ENCODE measurements around the gene SMYD3. TPM values are rescaled to one million over a fixed set of nuclear protein-coding genes. Genes with fewer than 3 reads are reported as not detected.

Gene SMYD3
- total and polyA plus RNA-seq, 5 donors, result 6.8 to 11.6 (median 9.9) TPM

- ATAC-seq (no peak), DNase-seq (no peak)
- Histone ChIP-seq H3K27ac (ENCODE audit: low read length) (no peak overlapping the region), H3K27me3 (ENCODE audit: control insufficient read depth, insufficient read depth) (no peaks in the 10 kb centered on the region), H3K9me3 (ENCODE audit: control insufficient read depth, low read length) (no peaks in the 10 kb centered on the region), H3K4me1 (ENCODE audit: control insufficient read depth, insufficient read depth, low read length) (no peaks in the 10 kb centered on the region), H3K4me3 (ENCODE audit: low read length) (no peak overlapping the region)
- intact Hi-C loops (cut with DNase I), result no loop called here
- WGBS, result 48% methylated on average over 3 of the region's 3 CpGs
Observed at GRCh38 chr1:246058466-246058865, 448.6 kb downstream of the SMYD3 start.

- ATAC-seq (no peak), DNase-seq (no peak)
- intact Hi-C loops (cut with DNase I), result no loop called here
- Histone ChIP-seq H3K4me3 (ENCODE audit: low read length) (no peak overlapping the region), H3K4me1 (ENCODE audit: control insufficient read depth, insufficient read depth, low read length) (no peaks in the 10 kb centered on the region), H3K27me3 (ENCODE audit: control insufficient read depth, insufficient read depth) (no peaks in the 10 kb centered on the region), H3K9me3 (ENCODE audit: control insufficient read depth, low read length) (no peaks in the 10 kb centered on the region), H3K27ac (ENCODE audit: low read length) (no peak overlapping the region)
- WGBS, result 94% methylated on average over 2 of the region's 2 CpGs
Observed at GRCh38 chr1:246052603-246053002, 454.5 kb downstream of the SMYD3 start.

GRCh38 chr1:246051909-246052518, 455.1 kb downstream of the SMYD3 start:
- 66% methylated on average over 4 of the region's 4 CpGs for WGBS
- intact Hi-C loops (cut with DNase I), result no loop called here
- Histone ChIP-seq H3K4me1 (ENCODE audit: control insufficient read depth, insufficient read depth, low read length) (no peaks in the 10 kb centered on the region), H3K4me3 (ENCODE audit: low read length) (no peak overlapping the region), H3K9me3 (ENCODE audit: control insufficient read depth, low read length) (no peaks in the 10 kb centered on the region), H3K27me3 (ENCODE audit: control insufficient read depth, insufficient read depth) (no peaks in the 10 kb centered on the region), H3K27ac (ENCODE audit: low read length) (no peak overlapping the region)
- DNase-seq (no peak), ATAC-seq (no peak)

GRCh38 chr1:246048693-246049092, 458.4 kb downstream of the SMYD3 start:
- DNase-seq (no peak), ATAC-seq (no peak)
- WGBS, result 80% methylated on average over 5 of the region's 5 CpGs
- Histone ChIP-seq H3K27ac (ENCODE audit: low read length) (no peak overlapping the region), H3K4me3 (ENCODE audit: low read length) (no peak overlapping the region), H3K9me3 (ENCODE audit: control insufficient read depth, low read length) (no peaks in the 10 kb centered on the region), H3K4me1 (ENCODE audit: control insufficient read depth, insufficient read depth, low read length) (no peaks in the 10 kb centered on the region), H3K27me3 (ENCODE audit: control insufficient read depth, insufficient read depth) (no peaks in the 10 kb centered on the region)
- intact Hi-C loops (cut with DNase I), result no loop called here

- no peak for ATAC-seq
- 55% methylated on average over 5 of the region's 5 CpGs for WGBS
- Histone ChIP-seq H3K9me3 (ENCODE audit: control insufficient read depth, low read length) (no peaks in the 10 kb centered on the region), H3K27ac (ENCODE audit: low read length) (no peak overlapping the region), H3K4me3 (ENCODE audit: low read length) (no peak overlapping the region), H3K27me3 (ENCODE audit: control insufficient read depth, insufficient read depth) (no peaks in the 10 kb centered on the region), H3K4me1 (ENCODE audit: control insufficient read depth, insufficient read depth, low read length) (no peaks in the 10 kb centered on the region)
- intact Hi-C loops (cut with DNase I), result no loop called here
- no peak for DNase-seq
Observed at GRCh38 chr1:246043556-246043955, 463.5 kb downstream of the SMYD3 start.

GRCh38 chr1:246041360-246041759, 465.7 kb downstream of the SMYD3 start:
- Histone ChIP-seq H3K9me3 (ENCODE audit: control insufficient read depth, low read length) (no peaks in the 10 kb centered on the region), H3K27me3 (ENCODE audit: control insufficient read depth, insufficient read depth) (no peaks in the 10 kb centered on the region), H3K4me3 (ENCODE audit: low read length) (no peak overlapping the region), H3K27ac (ENCODE audit: low read length) (no peak overlapping the region), H3K4me1 (ENCODE audit: control insufficient read depth, insufficient read depth, low read length) (no peaks in the 10 kb centered on the region)
- intact Hi-C loops (cut with DNase I), result no loop called here
- WGBS, result 85% methylated on average over 5 of the region's 5 CpGs
- DNase-seq (no peak), ATAC-seq (no peak)

- H3K9me3 ChIP-seq (ENCODE audit: control insufficient read depth, low read length), result no peaks in the 10 kb centered on the region
- 85% methylated on average over 15 of the region's 15 CpGs for WGBS
- intact Hi-C loops (cut with DNase I), result no loop called here
- no peaks in the 10 kb centered on the region for H3K4me1 ChIP-seq (ENCODE audit: control insufficient read depth, insufficient read depth, low read length)
- no peak for ATAC-seq
- H3K4me3 ChIP-seq (ENCODE audit: low read length), result no peak overlapping the region
- no peak for DNase-seq
- H3K27ac ChIP-seq (ENCODE audit: low read length), result no peak overlapping the region
- H3K27me3 ChIP-seq (ENCODE audit: control insufficient read depth, insufficient read depth), result no peaks in the 10 kb centered on the region
Observed at GRCh38 chr1:246040200-246040890, 466.7 kb downstream of the SMYD3 start.

- no peak for ATAC-seq
- DNase-seq, result no peak
- Histone ChIP-seq H3K4me3 (ENCODE audit: low read length) (no peak overlapping the region), H3K9me3 (ENCODE audit: control insufficient read depth, low read length) (no peaks in the 10 kb centered on the region), H3K27me3 (ENCODE audit: control insufficient read depth, insufficient read depth) (no peaks in the 10 kb centered on the region), H3K27ac (ENCODE audit: low read length) (no peak overlapping the region), H3K4me1 (ENCODE audit: control insufficient read depth, insufficient read depth, low read length) (no peaks in the 10 kb centered on the region)
- 88% methylated on average over 6 of the region's 6 CpGs for WGBS
- intact Hi-C loops (cut with DNase I), result no loop called here
Observed at GRCh38 chr1:246039584-246039983, 467.5 kb downstream of the SMYD3 start.

GRCh38 chr1:246037832-246038231, 469.2 kb downstream of the SMYD3 start:
- ATAC-seq, result no peak
- Histone ChIP-seq H3K27ac (ENCODE audit: low read length) (no peak overlapping the region), H3K4me3 (ENCODE audit: low read length) (no peak overlapping the region), H3K4me1 (ENCODE audit: control insufficient read depth, insufficient read depth, low read length) (no peaks in the 10 kb centered on the region), H3K9me3 (ENCODE audit: control insufficient read depth, low read length) (no peaks in the 10 kb centered on the region), H3K27me3 (ENCODE audit: control insufficient read depth, insufficient read depth) (no peaks in the 10 kb centered on the region)
- DNase-seq, result no peak
- WGBS, result 74% methylated on average over 1 of the region's 1 CpG
- intact Hi-C loops (cut with DNase I), result no loop called here

- intact Hi-C loops (cut with DNase I), result no loop called here
- Histone ChIP-seq H3K27ac (ENCODE audit: low read length) (no peak overlapping the region), H3K4me3 (ENCODE audit: low read length) (no peak overlapping the region), H3K4me1 (ENCODE audit: control insufficient read depth, insufficient read depth, low read length) (peaks cover 4% of the 10 kb centered on the region), H3K27me3 (ENCODE audit: control insufficient read depth, insufficient read depth) (no peaks in the 10 kb centered on the region), H3K9me3 (ENCODE audit: control insufficient read depth, low read length) (no peaks in the 10 kb centered on the region)
- no peak for ATAC-seq
- no peak for DNase-seq
- WGBS, result 95% methylated on average over 1 of the region's 1 CpG
Observed at GRCh38 chr1:246036175-246036574, 470.9 kb downstream of the SMYD3 start.

GRCh38 chr1:246035060-246035541, 472.0 kb downstream of the SMYD3 start:
- intact Hi-C loops (cut with DNase I), result no loop called here
- Histone ChIP-seq H3K9me3 (ENCODE audit: control insufficient read depth, low read length) (no peaks in the 10 kb centered on the region), H3K4me1 (ENCODE audit: control insufficient read depth, insufficient read depth, low read length) (peaks cover 4% of the 10 kb centered on the region), H3K4me3 (ENCODE audit: low read length) (no peak overlapping the region), H3K27ac (ENCODE audit: low read length) (no peak overlapping the region), H3K27me3 (ENCODE audit: control insufficient read depth, insufficient read depth) (no peaks in the 10 kb centered on the region)
- ATAC-seq (no peak), DNase-seq (no peak)
- WGBS, result 60% methylated on average over 11 of the region's 11 CpGs
